ENCODE measurements around the gene NR6A1. TPM values are rescaled to one million over a fixed set of nuclear protein-coding genes. Genes with fewer than 3 reads are reported as not detected.
A peak's percentile ranks its signal among the peaks of the same experiment; 100 is the strongest.

NR6A1 gene
- total RNA-seq, 1 experiment from 2014 or later, result 99.3 TPM

- H3K4me1 Mint-ChIP-seq, result peaks cover 58 to 59% of the 10 kb centered on the region in 2 experiments
- no peak overlapping the region for H3K23ac ChIP-seq (ENCODE audit: insufficient read length, low read depth, low read length)
- no peaks in the 10 kb centered on the region for H3K79me1 ChIP-seq (ENCODE audit: insufficient read depth, low read depth, low read length, poor library complexity, severe bottlenecking)
- H3K23me2 ChIP-seq (ENCODE audit: insufficient read length, low read depth, low read length, poor library complexity, severe bottlenecking), result peaks cover 12% of the 10 kb centered on the region
- no peak overlapping the region for H3K56ac ChIP-seq (ENCODE audit: insufficient read length, low read depth, low read length)
- no peaks in the 10 kb centered on the region; a peak in 1 of 7 replicates for H3K36me3 Mint-ChIP-seq (ENCODE audit: insufficient read depth in 1 of 3, low read depth in 3 of 3)
- no peak overlapping the region for H3K4ac ChIP-seq (ENCODE audit: low read depth, low read length)
- no peak overlapping the region for H2BK15ac ChIP-seq (ENCODE audit: low read depth, low read length)
- no peak overlapping the region for H4K5ac ChIP-seq (ENCODE audit: insufficient read length, low read depth, low read length)
- H2BK20ac ChIP-seq (ENCODE audit: low read depth, low read length, poor library complexity, severe bottlenecking), result no peak overlapping the region
- no peak overlapping the region for H2BK120ac ChIP-seq (ENCODE audit: low read depth, low read length, poor library complexity, severe bottlenecking)
- peaks cover 12% of the 10 kb centered on the region; the same call in 1 of the 2 replicates for H3K79me2 ChIP-seq (ENCODE audit: insufficient read depth, low read length)
- peak overlapping the region; percentile 69 to 95 (median 93); a peak in 6 of 7 replicates for H3K27ac Mint-ChIP-seq
- H3K9me3 ChIP-seq (ENCODE audit: control insufficient read depth, low read depth, low read length), result no peaks in the 10 kb centered on the region
- H3K27me3 Mint-ChIP-seq (ENCODE audit: low read depth), result peaks cover 40% of the 10 kb centered on the region
- H3K14ac ChIP-seq (ENCODE audit: insufficient read depth, low read length), result no peak overlapping the region
- peak; percentile 65 for DNase-seq
- no peaks in the 10 kb centered on the region for H3K27me3 ChIP-seq (ENCODE audit: insufficient read depth, low read length)
- H3K4me2 ChIP-seq (ENCODE audit: insufficient read depth, insufficient read length, low read length), result peak overlapping the region; percentile 83
- no peak for TF ChIP-seq CTCF (conservative IDR thresholded peaks at IDR 0.05)
- no peak overlapping the region for H3K9ac ChIP-seq (ENCODE audit: extremely low read depth, insufficient read length, low read length)
- H3K18ac ChIP-seq (ENCODE audit: insufficient read length, low read depth, low read length), result no peak overlapping the region
- H3K4me1 ChIP-seq (ENCODE audit: insufficient read depth, low read length), result peaks cover 3% of the 10 kb centered on the region; the same call in 1 of the 2 replicates
- H3K4me3 Mint-ChIP-seq, result peak overlapping the region; percentile 85 to 99
- no peak overlapping the region for H2BK5ac ChIP-seq (ENCODE audit: insufficient read length, low read length)
- no peak overlapping the region for H3K27ac ChIP-seq (ENCODE audit: insufficient read length, low read depth, low read length)
- H2AK5ac ChIP-seq (ENCODE audit: insufficient read length, low read length), result no peak overlapping the region
- H2AFZ ChIP-seq (ENCODE audit: low read length), result no peak overlapping the region
- H4K20me1 ChIP-seq (ENCODE audit: control insufficient read depth, insufficient read depth, insufficient read length), result no peaks in the 10 kb centered on the region
- no CpG with 5 or more reads among the region's 56 CpGs for WGBS (ENCODE audit: extremely low coverage, insufficient read length, low lambda C conversion rate)
- no peak overlapping the region for H3T11ph ChIP-seq (ENCODE audit: low read length)
- H3K9me3 Mint-ChIP-seq, result no peaks in the 10 kb centered on the region
- no peak overlapping the region for H2BK12ac ChIP-seq (ENCODE audit: insufficient read length, low read depth, low read length)
- no peak overlapping the region for H4K91ac ChIP-seq (ENCODE audit: insufficient read length, low read depth, low read length)
- H4K8ac ChIP-seq (replicated peaks; ENCODE audit: insufficient read length, low read depth, low read length), result no peak overlapping the region
These were observed 1.4 kb downstream of the NR6A1 start for GRCh38 chr9:124769549-124770358.

Measured in H9 (cell line).